ENCODE results near the gene TSSK1B.
"Not testable (repeated sequence)": the region's sequence is repeated elsewhere in the genome, so short reads cannot be mapped to it uniquely, and the experiment has no call there.

Gene TSSK1B

DNA sequence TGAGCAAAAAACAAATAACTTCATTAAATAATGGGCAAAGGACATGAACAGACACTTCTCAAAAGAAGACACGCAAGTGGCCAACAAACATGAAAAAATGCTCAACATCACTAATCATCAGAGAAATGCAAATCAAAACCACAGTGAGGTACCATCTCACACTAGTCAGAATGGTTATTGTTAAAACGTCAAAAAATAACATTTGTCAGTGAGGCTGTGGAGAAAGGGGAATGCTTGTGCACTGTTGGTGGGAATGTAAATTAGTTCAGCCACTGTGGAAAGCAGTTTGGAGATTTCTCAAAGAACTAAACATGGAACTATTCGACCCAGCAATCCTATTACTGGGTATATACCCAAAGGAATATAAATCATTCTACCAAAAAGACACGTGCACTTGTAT is 36.8 kb downstream of the TSSK1B start:
- not testable (repeated sequence) for H3K36me3 ChIP-seq (ENCODE audit: control insufficient read depth, insufficient read depth, low read length, severe bottlenecking); H3K4me1 ChIP-seq (ENCODE audit: control insufficient read depth, insufficient read depth, low read length); DNase-seq (ENCODE audit: low read depth); H3K9ac ChIP-seq (ENCODE audit: low read length); H3K4me3 ChIP-seq (ENCODE audit: low read length); H3K9me3 ChIP-seq (ENCODE audit: control insufficient read depth, low read length); H3K27me3 ChIP-seq (replicated peaks; ENCODE audit: control insufficient read depth, insufficient read depth, low read length)

GRCh38 chr5:113397046-113397445 is 37.7 kb downstream of the TSSK1B start:
- H3K9me3 ChIP-seq (ENCODE audit: control insufficient read depth, low read length) = no peaks in the 10 kb centered on the region
- H3K36me3 ChIP-seq (ENCODE audit: control insufficient read depth, insufficient read depth, low read length, severe bottlenecking) = no peaks in the 10 kb centered on the region
- no peaks in the 10 kb centered on the region for H3K4me1 ChIP-seq (ENCODE audit: control insufficient read depth, insufficient read depth, low read length)
- H3K27me3 ChIP-seq (replicated peaks; ENCODE audit: control insufficient read depth, insufficient read depth, low read length) = no peaks in the 10 kb centered on the region
- DNase-seq (ENCODE audit: low read depth) = peak; percentile 52
- H3K4me3 ChIP-seq (ENCODE audit: low read length) = no peak overlapping the region
- no peak overlapping the region for H3K9ac ChIP-seq (ENCODE audit: low read length)

DNA sequence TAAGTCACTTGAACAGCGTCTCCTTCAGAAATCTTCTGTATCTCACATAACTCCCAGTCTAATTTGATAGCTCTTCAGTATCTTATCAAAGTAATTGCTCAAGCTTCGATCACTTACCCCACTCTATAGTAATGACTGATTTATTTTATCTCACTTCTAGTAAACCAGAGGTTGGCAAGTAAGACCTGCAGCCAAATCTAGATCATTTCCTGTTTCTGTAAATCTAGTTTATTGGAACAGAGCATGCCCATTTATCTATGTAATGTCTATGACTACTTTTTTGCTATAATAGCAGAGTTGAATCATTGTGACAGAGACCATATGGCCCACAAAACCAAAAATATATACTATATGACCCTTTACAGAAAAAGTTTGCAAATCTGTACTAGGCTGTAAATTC is 40.1 kb downstream of the TSSK1B start:
- Histone ChIP-seq H3K27me3 (replicated peaks; ENCODE audit: control insufficient read depth, insufficient read depth, low read length) (no peaks in the 10 kb centered on the region), H3K4me1 (ENCODE audit: control insufficient read depth, insufficient read depth, low read length) (no peaks in the 10 kb centered on the region), H3K9ac (ENCODE audit: low read length) (no peak overlapping the region), H3K4me3 (ENCODE audit: low read length) (no peak overlapping the region), H3K9me3 (ENCODE audit: control insufficient read depth, low read length) (no peaks in the 10 kb centered on the region), H3K36me3 (ENCODE audit: control insufficient read depth, insufficient read depth, low read length, severe bottlenecking) (no peaks in the 10 kb centered on the region)
- no peak for DNase-seq (ENCODE audit: low read depth)

DNA sequence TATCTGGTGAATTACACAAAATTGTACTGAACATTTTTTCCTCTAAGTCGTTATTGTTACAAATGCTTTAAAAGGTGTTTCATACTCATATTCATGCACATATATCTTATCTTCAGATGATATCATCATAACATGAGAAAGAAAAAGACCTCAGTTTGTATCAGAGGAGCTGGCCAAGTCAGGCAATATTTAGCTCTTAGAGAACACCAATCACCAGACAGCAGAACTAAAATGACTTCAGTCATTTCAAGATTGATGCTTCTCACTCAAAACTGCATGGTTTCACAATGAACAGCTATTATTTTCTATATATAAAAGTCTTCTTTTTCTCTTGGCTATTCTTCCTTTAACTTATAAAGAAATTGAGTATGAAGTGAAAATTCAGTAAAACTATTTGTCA is 44.6 kb downstream of the TSSK1B start:
- Histone ChIP-seq H3K9ac (ENCODE audit: low read length) (no peak overlapping the region), H3K9me3 (ENCODE audit: control insufficient read depth, low read length) (no peaks in the 10 kb centered on the region), H3K27me3 (replicated peaks; ENCODE audit: control insufficient read depth, insufficient read depth, low read length) (no peaks in the 10 kb centered on the region), H3K4me1 (ENCODE audit: control insufficient read depth, insufficient read depth, low read length) (no peaks in the 10 kb centered on the region), H3K4me3 (ENCODE audit: low read length) (no peak overlapping the region), H3K36me3 (ENCODE audit: control insufficient read depth, insufficient read depth, low read length, severe bottlenecking) (no peaks in the 10 kb centered on the region)
- DNase-seq (ENCODE audit: low read depth) = no peak

GRCh38 chr5:113389116-113389515 is 45.7 kb downstream of the TSSK1B start:
- no peak for DNase-seq (ENCODE audit: low read depth)
- H3K27me3 ChIP-seq (replicated peaks; ENCODE audit: control insufficient read depth, insufficient read depth, low read length) = no peaks in the 10 kb centered on the region
- no peaks in the 10 kb centered on the region for H3K9me3 ChIP-seq (ENCODE audit: control insufficient read depth, low read length)
- no peak overlapping the region for H3K9ac ChIP-seq (ENCODE audit: low read length)
- no peak overlapping the region for H3K4me3 ChIP-seq (ENCODE audit: low read length)
- H3K36me3 ChIP-seq (ENCODE audit: control insufficient read depth, insufficient read depth, low read length, severe bottlenecking) = no peaks in the 10 kb centered on the region
- no peaks in the 10 kb centered on the region for H3K4me1 ChIP-seq (ENCODE audit: control insufficient read depth, insufficient read depth, low read length)

DNA sequence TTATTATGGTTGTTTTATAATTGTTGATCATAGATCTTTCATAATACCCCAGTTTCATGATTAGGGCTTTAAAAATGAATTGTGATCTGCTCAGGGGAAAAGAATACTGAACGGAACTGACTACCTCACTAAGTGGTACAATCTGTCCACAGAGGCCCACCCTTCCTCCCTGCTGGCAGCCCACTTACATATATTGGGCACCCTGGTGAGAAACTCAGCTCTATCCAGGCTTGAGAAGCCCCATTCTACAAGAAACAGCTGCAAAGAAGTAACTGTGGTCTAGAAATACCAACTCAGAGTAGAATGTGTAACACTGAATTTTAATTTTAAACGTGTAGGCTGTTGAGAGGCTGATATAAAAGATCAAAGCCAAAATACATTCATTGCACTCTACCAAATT is 46.9 kb downstream of the TSSK1B start:
- H3K36me3 ChIP-seq (ENCODE audit: control insufficient read depth, insufficient read depth, low read length, severe bottlenecking) = no peaks in the 10 kb centered on the region
- peaks cover 5% of the 10 kb centered on the region for H3K4me1 ChIP-seq (ENCODE audit: control insufficient read depth, insufficient read depth, low read length)
- no peak for DNase-seq (ENCODE audit: low read depth)
- no peak overlapping the region for H3K9ac ChIP-seq (ENCODE audit: low read length)
- H3K4me3 ChIP-seq (ENCODE audit: low read length) = no peak overlapping the region
- no peaks in the 10 kb centered on the region for H3K9me3 ChIP-seq (ENCODE audit: control insufficient read depth, low read length)
- no peaks in the 10 kb centered on the region for H3K27me3 ChIP-seq (replicated peaks; ENCODE audit: control insufficient read depth, insufficient read depth, low read length)

DNA sequence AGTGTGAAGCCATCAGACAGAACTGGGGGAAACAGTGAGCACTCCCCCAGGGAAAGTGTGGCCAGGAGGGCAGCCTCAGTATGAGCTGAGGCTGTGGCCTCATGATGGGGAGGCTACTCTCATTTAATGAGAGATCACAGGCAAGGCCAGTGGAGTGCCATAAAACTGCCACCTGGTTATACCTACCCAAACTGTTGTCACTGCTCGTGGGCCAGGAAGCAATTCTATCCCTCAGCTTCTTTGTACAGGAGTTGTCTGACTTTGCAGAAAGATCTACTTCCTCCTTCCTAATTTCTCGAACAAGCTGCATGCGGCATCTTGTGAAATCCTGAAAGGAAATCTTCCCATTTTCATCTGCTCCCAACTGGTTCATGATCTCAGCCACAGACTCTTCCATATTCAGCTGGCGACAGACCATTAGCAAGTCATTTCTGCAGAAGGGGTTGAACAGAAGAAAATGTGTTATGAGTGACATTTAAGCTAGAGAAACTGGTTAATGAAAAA is 50.0 kb downstream of the TSSK1B start:
- H3K27me3 ChIP-seq (replicated peaks; ENCODE audit: control insufficient read depth, insufficient read depth, low read length) = no peaks in the 10 kb centered on the region
- H3K9me3 ChIP-seq (ENCODE audit: control insufficient read depth, low read length) = no peaks in the 10 kb centered on the region
- peaks cover 5% of the 10 kb centered on the region for H3K4me1 ChIP-seq (ENCODE audit: control insufficient read depth, insufficient read depth, low read length)
- H3K36me3 ChIP-seq (ENCODE audit: control insufficient read depth, insufficient read depth, low read length, severe bottlenecking) = no peaks in the 10 kb centered on the region
- DNase-seq (ENCODE audit: low read depth) = no peak
- no peak overlapping the region for H3K9ac ChIP-seq (ENCODE audit: low read length)
- no peak overlapping the region for H3K4me3 ChIP-seq (ENCODE audit: low read length)

- Histone ChIP-seq H3K4me3 (ENCODE audit: low read length) (no peak overlapping the region), H3K9me3 (ENCODE audit: control insufficient read depth, low read length) (no peaks in the 10 kb centered on the region), H3K36me3 (ENCODE audit: control insufficient read depth, insufficient read depth, low read length, severe bottlenecking) (no peaks in the 10 kb centered on the region), H3K27me3 (replicated peaks; ENCODE audit: control insufficient read depth, insufficient read depth, low read length) (no peaks in the 10 kb centered on the region), H3K4me1 (ENCODE audit: control insufficient read depth, insufficient read depth, low read length) (peaks cover 13% of the 10 kb centered on the region), H3K9ac (ENCODE audit: low read length) (no peak overlapping the region)
- DNase-seq (ENCODE audit: low read depth) = peak; percentile 28
Measured at GRCh38 chr5:113382731-113383130, 52.1 kb downstream of the TSSK1B start.

Data from adipocyte (in vitro differentiated cells).